ENCODE measurements around the gene INF2. TPM values are rescaled to one million over a fixed set of nuclear protein-coding genes. Genes with fewer than 3 reads are reported as not detected.

The INF2 gene
- total and polyA plus RNA-seq, 9 of the 15 experiments (the other 6 are each of a cell fraction or from before 2014, with no cell fraction given) = 0.56 to 31.3 (median 7.8) TPM

DNA sequence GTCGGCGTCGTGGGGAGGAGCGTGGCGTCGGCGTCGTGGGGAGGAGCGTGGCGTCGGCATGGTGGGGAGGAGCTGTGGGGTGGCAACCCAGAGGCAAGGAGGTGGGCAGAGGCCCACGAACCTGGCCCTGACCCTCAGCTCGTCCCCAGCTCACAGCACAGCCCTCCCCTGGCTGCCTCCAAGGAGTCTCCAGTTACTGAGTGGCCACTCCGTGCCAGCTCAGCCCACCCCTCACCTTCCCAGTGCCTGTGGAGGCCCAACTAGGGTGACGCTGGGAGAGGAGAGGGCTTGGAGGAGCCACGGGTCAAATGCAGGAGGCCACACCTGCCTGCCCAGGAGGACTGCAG, 40.4 kb downstream of the INF2 start (continued):
- TF ChIP-seq, protein P1, sequence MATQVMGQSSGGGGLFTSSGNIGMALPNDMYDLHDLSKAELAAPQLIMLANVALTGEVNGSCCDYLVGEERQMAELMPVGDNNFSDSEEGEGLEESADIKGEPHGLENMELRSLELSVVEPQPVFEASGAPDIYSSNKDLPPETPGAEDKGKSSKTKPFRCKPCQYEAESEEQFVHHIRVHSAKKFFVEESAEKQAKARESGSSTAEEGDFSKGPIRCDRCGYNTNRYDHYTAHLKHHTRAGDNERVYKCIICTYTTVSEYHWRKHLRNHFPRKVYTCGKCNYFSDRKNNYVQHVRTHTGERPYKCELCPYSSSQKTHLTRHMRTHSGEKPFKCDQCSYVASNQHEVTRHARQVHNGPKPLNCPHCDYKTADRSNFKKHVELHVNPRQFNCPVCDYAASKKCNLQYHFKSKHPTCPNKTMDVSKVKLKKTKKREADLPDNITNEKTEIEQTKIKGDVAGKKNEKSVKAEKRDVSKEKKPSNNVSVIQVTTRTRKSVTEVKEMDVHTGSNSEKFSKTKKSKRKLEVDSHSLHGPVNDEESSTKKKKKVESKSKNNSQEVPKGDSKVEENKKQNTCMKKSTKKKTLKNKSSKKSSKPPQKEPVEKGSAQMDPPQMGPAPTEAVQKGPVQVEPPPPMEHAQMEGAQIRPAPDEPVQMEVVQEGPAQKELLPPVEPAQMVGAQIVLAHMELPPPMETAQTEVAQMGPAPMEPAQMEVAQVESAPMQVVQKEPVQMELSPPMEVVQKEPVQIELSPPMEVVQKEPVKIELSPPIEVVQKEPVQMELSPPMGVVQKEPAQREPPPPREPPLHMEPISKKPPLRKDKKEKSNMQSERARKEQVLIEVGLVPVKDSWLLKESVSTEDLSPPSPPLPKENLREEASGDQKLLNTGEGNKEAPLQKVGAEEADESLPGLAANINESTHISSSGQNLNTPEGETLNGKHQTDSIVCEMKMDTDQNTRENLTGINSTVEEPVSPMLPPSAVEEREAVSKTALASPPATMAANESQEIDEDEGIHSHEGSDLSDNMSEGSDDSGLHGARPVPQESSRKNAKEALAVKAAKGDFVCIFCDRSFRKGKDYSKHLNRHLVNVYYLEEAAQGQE (IDR thresholded peaks at IDR 0.05; ENCODE audit: borderline replicate concordance) = no peak
- TF ChIP-seq, protein P1 (CRISPR knock-in tag; IDR thresholded peaks at IDR 0.05; ENCODE audit: low read depth) = no peak
- TF ChIP-seq POLR2AphosphoS5 (IDR thresholded peaks at IDR 0.05; ENCODE audit: control insufficient read depth, insufficient read depth, low read depth, low read length) (no peak), ZNF347 (CRISPR knock-in tag; IDR thresholded peaks at IDR 0.05; ENCODE audit: low read depth) (no peak), USF1 (CRISPR knock-in tag; IDR thresholded peaks at IDR 0.05) (no peak), ZNF280B (CRISPR knock-in tag; IDR thresholded peaks at IDR 0.05) (no peak), ZBTB33 (CRISPR knock-in tag; IDR thresholded peaks at IDR 0.05) (no peak), ZFP30 (CRISPR knock-in tag; IDR thresholded peaks at IDR 0.05; ENCODE audit: borderline replicate concordance) (no peak), SMAD4 (CRISPR knock-in tag; conservative IDR thresholded peaks at IDR 0.05) (no peak), ZNF274 (IDR thresholded peaks at IDR 0.05; ENCODE audit: borderline replicate concordance, low read depth, low read length) (no peak), SIX5 (IDR thresholded peaks at IDR 0.05; ENCODE audit: borderline replicate concordance in 1 of 2, insufficient read depth in 1 of 2, low read depth in 1 of 2, low read length in 2 of 2) (no peak), E2F3 (CRISPR knock-in tag; IDR thresholded peaks at IDR 0.05) (no peak), ZNF561 (CRISPR knock-in tag; conservative IDR thresholded peaks at IDR 0.05) (no peak)

Data from K562 (cell line).